ENCODE measurements around the gene AANAT. TPM values are rescaled to one million over a fixed set of nuclear protein-coding genes. Genes with fewer than 3 reads are reported as not detected.

The AANAT gene
- total RNA-seq, 1 experiment from 2014 or later: not detected

- no peak for TF ChIP-seq FOSL1 (IDR thresholded peaks at IDR 0.05; ENCODE audit: low read depth)
- no peak for TF ChIP-seq RAD21 (IDR thresholded peaks at IDR 0.05; ENCODE audit: low read depth)
- no peak for TF ChIP-seq CBX3 (IDR thresholded peaks at IDR 0.05; ENCODE audit: low read depth)
- TF ChIP-seq POLR2AphosphoS5 (IDR thresholded peaks at IDR 0.05; ENCODE audit: low read depth, low read length): no peak
- no peak for TF ChIP-seq CTCF (IDR thresholded peaks at IDR 0.05 in 2 of 3, conservative IDR thresholded peaks at IDR 0.05 in 1 of 3; ENCODE audit: borderline replicate concordance in 1 of 3, insufficient read depth in 1 of 3, low read depth in 2 of 3, low read length in 2 of 3)
Observed at GRCh38 chr17:76481071-76481655, 13.8 kb downstream of the AANAT start (continued).

- no peak for DNase-seq (ENCODE audit: low read depth, low spot score)
- Histone ChIP-seq H3K4me3 (replicated peaks in 1 of 2; ENCODE audit: low read depth in 1 of 2, low read length in 2 of 2) (no peak overlapping the region), H3K9me3 (ENCODE audit: control insufficient read depth in 1 of 2, insufficient read depth in 1 of 2, low read depth in 1 of 2, low read length in 2 of 2) (no peaks in the 10 kb centered on the region), H3K9me2 (ENCODE audit: insufficient read depth) (no peaks in the 10 kb centered on the region), H3K79me2 (ENCODE audit: insufficient read depth, low read length) (no peaks in the 10 kb centered on the region), H3K27me3 (ENCODE audit: insufficient read depth, low read length) (no peaks in the 10 kb centered on the region), H4K20me1 (ENCODE audit: insufficient read depth) (no peaks in the 10 kb centered on the region), H3K9ac (ENCODE audit: low read length) (no peak overlapping the region), H3K27ac (ENCODE audit: low read depth, low read length) (peak overlapping the region; percentile 16), H3K36me3 (ENCODE audit: control insufficient read depth in 1 of 2, insufficient read depth in 2 of 2, low read length in 2 of 2) (peaks cover 5 to 10% of the 10 kb centered on the region in 2 experiments; a peak in 1 of 4 replicates), H3K4me2 (ENCODE audit: low read length) (peak overlapping the region; percentile 42), H2AFZ (ENCODE audit: low read depth, low read length, poor library complexity, severe bottlenecking) (no peak overlapping the region), H3K4me1 (ENCODE audit: control insufficient read depth in 1 of 2, insufficient read depth in 2 of 2, low read length in 2 of 2) (peaks cover 23 to 34% of the 10 kb centered on the region in 2 experiments)
- ChIA-PET CTCF (no interaction called here), POLR2A (interaction anchor here (1.0 kb wide), 1 partner anchor 9 kb away, joined by 3 read pairs; no protein-coding TSS in a partner anchor), RAD21 (ENCODE audit: low non-redundant PET in 1 of 2, low total read pairs in 2 of 2, uncharacterized antibody in 2 of 2, unreplicated experiment in 2 of 2) (no interaction called here)
- no TSS peak for BruUV-seq (replicated peaks)
- ATAC-seq: peak; percentile 35
- intact Hi-C loops (cut with micrococcal nuclease): loop anchor here (1.0 kb wide), 1 partner anchor 16 kb away; no protein-coding TSS in a partner anchor
- TF ChIP-seq ZBTB33 (IDR thresholded peaks at IDR 0.05; ENCODE audit: extremely low read depth, insufficient replicate concordance, low read length) (no peak), EGR1 (IDR thresholded peaks at IDR 0.05; ENCODE audit: low read depth) (no peak), SP1 (IDR thresholded peaks at IDR 0.05; ENCODE audit: low read depth) (no peak), TCF7L2 (IDR thresholded peaks at IDR 0.05; ENCODE audit: borderline replicate concordance, extremely low read depth, insufficient read depth, insufficient read length) (no peak), ZFX (IDR thresholded peaks at IDR 0.05) (no peak), EZH2phosphoT487 (IDR thresholded peaks at IDR 0.05; ENCODE audit: borderline replicate concordance) (no peak), REST (IDR thresholded peaks at IDR 0.05; ENCODE audit: low read depth) (no peak), CEBPB (IDR thresholded peaks at IDR 0.05; ENCODE audit: low read depth) (no peak), FOSL1 (IDR thresholded peaks at IDR 0.05; ENCODE audit: low read depth) (no peak), RAD21 (IDR thresholded peaks at IDR 0.05; ENCODE audit: low read depth) (no peak), CBX3 (IDR thresholded peaks at IDR 0.05; ENCODE audit: low read depth) (no peak), MAX (IDR thresholded peaks at IDR 0.05) (no peak)
Observed at GRCh38 chr17:76484228-76484725, 16.9 kb downstream of the AANAT start.
